Loucy (cell line): ENCODE data around the gene CLMP.
"Not testable (repeated sequence)": the region's sequence is repeated elsewhere in the genome, so short reads cannot be mapped to it uniquely, and the experiment has no call there.

Experiments
- EZH2phosphoT487 ChIP-seq: fragments of 200-600 bp; IDR thresholded peaks from 2 replicates; pipeline ENCODE4 v1.6.1; 2018; ENCODE audit warnings: antibody characterized with exemption, mild to moderate bottlenecking, moderate library complexity, borderline replicate concordance
- TF ChIP-seq, protein P1 (sequence below): fragments of 200-600 bp; sonication (generic); conservative IDR thresholded peaks from 2 replicates; pipeline ENCODE4 v1.5.1; 2014; ENCODE audit warnings: mild to moderate bottlenecking, antibody characterized with exemption, low read length

DNA sequence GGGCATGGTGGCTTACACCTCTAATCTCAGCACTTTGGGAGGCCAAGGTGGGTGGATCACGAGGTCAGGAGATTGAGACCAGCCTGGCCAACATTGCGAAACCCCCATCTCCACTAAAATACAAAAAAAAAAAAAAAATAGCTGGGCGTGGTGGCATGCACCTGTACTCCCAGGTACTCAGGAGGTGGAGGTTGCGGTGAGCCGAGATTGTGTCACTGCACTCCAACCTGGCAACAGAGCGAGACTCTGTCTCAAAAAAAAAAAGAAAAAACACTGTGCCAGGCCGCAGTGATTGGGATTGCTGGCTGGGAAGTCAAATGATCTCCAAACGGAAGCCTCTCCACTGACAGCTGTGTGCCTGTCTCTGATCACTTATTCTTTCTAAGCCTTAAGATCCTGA lies 104.9 kb downstream of the CLMP start:
- not testable (repeated sequence) for TF ChIP-seq EZH2phosphoT487
- TF ChIP-seq, protein P1, sequence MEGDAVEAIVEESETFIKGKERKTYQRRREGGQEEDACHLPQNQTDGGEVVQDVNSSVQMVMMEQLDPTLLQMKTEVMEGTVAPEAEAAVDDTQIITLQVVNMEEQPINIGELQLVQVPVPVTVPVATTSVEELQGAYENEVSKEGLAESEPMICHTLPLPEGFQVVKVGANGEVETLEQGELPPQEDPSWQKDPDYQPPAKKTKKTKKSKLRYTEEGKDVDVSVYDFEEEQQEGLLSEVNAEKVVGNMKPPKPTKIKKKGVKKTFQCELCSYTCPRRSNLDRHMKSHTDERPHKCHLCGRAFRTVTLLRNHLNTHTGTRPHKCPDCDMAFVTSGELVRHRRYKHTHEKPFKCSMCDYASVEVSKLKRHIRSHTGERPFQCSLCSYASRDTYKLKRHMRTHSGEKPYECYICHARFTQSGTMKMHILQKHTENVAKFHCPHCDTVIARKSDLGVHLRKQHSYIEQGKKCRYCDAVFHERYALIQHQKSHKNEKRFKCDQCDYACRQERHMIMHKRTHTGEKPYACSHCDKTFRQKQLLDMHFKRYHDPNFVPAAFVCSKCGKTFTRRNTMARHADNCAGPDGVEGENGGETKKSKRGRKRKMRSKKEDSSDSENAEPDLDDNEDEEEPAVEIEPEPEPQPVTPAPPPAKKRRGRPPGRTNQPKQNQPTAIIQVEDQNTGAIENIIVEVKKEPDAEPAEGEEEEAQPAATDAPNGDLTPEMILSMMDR = not testable (repeated sequence)
